Measurements from ENCODE around the gene STK17B. TPM values are rescaled to one million over a fixed set of nuclear protein-coding genes. Genes with fewer than 3 reads are reported as not detected.
A peak's percentile ranks its signal among the peaks of the same experiment; 100 is the strongest.

The STK17B gene
- total and polyA plus RNA-seq, 3 experiments from 2014 or later, result 54.6 to 130 (median 121) TPM

DNA sequence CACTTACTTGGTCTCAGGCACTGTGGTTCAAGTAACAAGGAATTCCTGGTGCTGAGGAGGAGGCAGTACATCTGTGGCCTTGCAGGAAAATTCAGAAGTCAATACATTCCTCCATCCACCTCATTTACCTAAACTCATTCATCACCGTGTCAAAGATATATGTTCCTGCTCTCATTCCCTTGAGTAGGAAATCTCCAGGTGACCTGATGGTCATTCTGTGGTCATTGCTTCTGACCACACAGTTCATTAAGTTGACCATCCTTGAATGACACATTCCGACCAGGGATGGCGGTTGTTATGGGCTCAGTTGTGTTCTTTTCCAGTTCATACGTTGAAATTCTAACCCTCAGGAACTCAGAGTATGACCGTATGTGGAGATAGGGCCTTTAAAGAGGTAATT is 2.1 kb upstream of the STK17B start:
- H3K27ac Mint-ChIP-seq, result peak overlapping the region; percentile 60 to 99 (median 91)
- Histone ChIP-seq H3K4me1 (ENCODE audit: insufficient read depth, low read length) (peaks cover 64% of the 10 kb centered on the region), H3K9me3 (ENCODE audit: low read length) (no peaks in the 10 kb centered on the region), H3K27me3 (ENCODE audit: insufficient read depth, low read length, poor library complexity, severe bottlenecking) (no peaks in the 10 kb centered on the region), H3K27ac (ENCODE audit: low read depth, low read length) (no peak overlapping the region), H3K36me3 (ENCODE audit: insufficient read depth, low read length) (peaks cover 6% of the 10 kb centered on the region), H3K4me3 (ENCODE audit: low read length) (peak overlapping the region; percentile 86)
- H3K4me1 Mint-ChIP-seq, result peaks cover 59 to 66% (median 65%) of the 10 kb centered on the region in 3 donors
- H3K27me3 Mint-ChIP-seq, result peaks cover 0 to 2% of the 10 kb centered on the region in 2 donors
- peak overlapping the region in 4 of 7 donors; percentile 20 to 98 (median 68) for H3K4me3 Mint-ChIP-seq
- H3K36me3 Mint-ChIP-seq, result peaks cover 8 to 23% (median 9%) of the 10 kb centered on the region in 3 donors
- H3K9me3 Mint-ChIP-seq, result no peaks in the 10 kb centered on the region
- ChIA-PET POLR2A (interaction anchor here (1.0 kb wide), 1 partner anchor 10 kb away, joined by 4 read pairs; no protein-coding TSS in a partner anchor), CTCF (interaction anchor here (1.2 to 3.8 kb wide), 3 partner anchors 9 to 103 kb away, joined by 3 to 24 read pairs (median 4); no protein-coding TSS in a partner anchor)
- no peak for DNase-seq

DNA sequence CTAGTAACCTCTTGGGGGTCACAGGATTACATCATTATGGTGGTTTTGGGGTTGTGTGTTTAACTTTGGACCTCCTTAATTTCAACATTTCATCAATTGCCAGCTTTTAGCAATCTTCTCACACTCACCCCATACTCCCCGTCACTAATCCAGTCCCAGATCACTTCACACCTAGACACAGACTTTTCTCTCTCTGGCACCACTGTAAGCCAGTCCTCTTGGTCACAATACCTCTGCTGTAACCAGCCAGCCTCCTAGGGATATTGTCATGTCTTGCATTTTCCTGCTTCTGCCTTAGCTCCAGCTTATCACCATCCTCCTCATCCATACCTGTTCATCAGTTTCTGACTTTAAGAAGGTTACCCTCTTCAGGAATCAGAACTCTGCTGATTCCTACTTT is 1.6 kb upstream of the STK17B start:
- no peaks in the 10 kb centered on the region for H3K9me3 ChIP-seq (ENCODE audit: low read length)
- peaks cover 6% of the 10 kb centered on the region for H3K36me3 ChIP-seq (ENCODE audit: insufficient read depth, low read length)
- Mint-ChIP-seq H3K36me3 (peaks cover 8 to 27% (median 9%) of the 10 kb centered on the region in 3 donors), H3K27me3 (peaks cover 0 to 2% of the 10 kb centered on the region in 2 donors), H3K9me3 (no peaks in the 10 kb centered on the region), H3K4me1 (peaks cover 53 to 60% (median 59%) of the 10 kb centered on the region in 3 donors), H3K27ac (peak overlapping the region; percentile 60 to 99 (median 91)), H3K4me3 (peak overlapping the region; percentile 45 to 98 (median 87))
- peaks cover 59% of the 10 kb centered on the region for H3K4me1 ChIP-seq (ENCODE audit: insufficient read depth, low read length)
- no peaks in the 10 kb centered on the region for H3K27me3 ChIP-seq (ENCODE audit: insufficient read depth, low read length, poor library complexity, severe bottlenecking)
- no peak overlapping the region for H3K27ac ChIP-seq (ENCODE audit: low read depth, low read length)
- peak overlapping the region; percentile 86 for H3K4me3 ChIP-seq (ENCODE audit: low read length)
- ChIA-PET POLR2A (interaction anchor here (4.1 kb wide), 1 partner anchor 14 kb away, joined by 48 read pairs; no protein-coding TSS in a partner anchor), CTCF (interaction anchor here (1.2 to 3.8 kb wide), 3 partner anchors 10 to 103 kb away, joined by 3 to 24 read pairs (median 4); no protein-coding TSS in a partner anchor)
- DNase-seq, result peak in 1 of 5 donors; percentile 21

DNA sequence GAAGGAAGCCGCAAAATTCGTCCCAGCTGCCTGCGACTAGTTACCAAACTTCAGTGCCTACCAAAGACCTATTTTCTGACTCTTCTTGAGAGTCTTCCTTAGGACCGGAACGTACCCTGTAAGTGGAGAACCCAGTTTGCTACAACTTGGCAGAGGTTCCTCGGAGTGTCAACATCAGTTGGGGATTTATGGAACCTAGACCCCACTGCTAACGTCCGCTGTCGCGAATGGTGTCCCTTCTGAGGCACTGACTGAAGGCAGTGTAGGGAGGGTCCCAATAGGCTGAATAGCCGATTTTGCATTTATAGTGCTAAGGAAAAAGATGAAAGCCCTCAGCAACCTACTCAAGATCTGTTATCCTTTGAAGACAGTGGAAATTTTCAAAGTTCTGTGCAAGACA is 568 bp upstream of the STK17B start:
- Histone ChIP-seq H3K27me3 (ENCODE audit: insufficient read depth, low read length, poor library complexity, severe bottlenecking) (no peaks in the 10 kb centered on the region), H3K27ac (ENCODE audit: low read depth, low read length) (peak overlapping the region; percentile 71), H3K9me3 (ENCODE audit: low read length) (no peaks in the 10 kb centered on the region), H3K36me3 (ENCODE audit: insufficient read depth, low read length) (peaks cover 6% of the 10 kb centered on the region), H3K4me3 (ENCODE audit: low read length) (peak overlapping the region; percentile 86), H3K4me1 (ENCODE audit: insufficient read depth, low read length) (peaks cover 49% of the 10 kb centered on the region)
- H3K4me1 Mint-ChIP-seq, result peaks cover 47 to 58% (median 53%) of the 10 kb centered on the region in 3 donors
- ChIA-PET CTCF (interaction anchor here (1.1 to 3.8 kb wide), 8 partner anchors 9 to 105 kb away, joined by 3 to 24 read pairs (median 9); no protein-coding TSS in a partner anchor), POLR2A (interaction anchor here (0.7 to 4.1 kb wide), 11 partner anchors 10 to 104 kb away, joined by 3 to 48 read pairs (median 6); no protein-coding TSS in a partner anchor)
- H3K36me3 Mint-ChIP-seq, result peaks cover 8 to 36% (median 9%) of the 10 kb centered on the region in 3 donors
- DNase-seq, result no peak
- peak overlapping the region; percentile 68 to 99 (median 91) for H3K27ac Mint-ChIP-seq
- no peaks in the 10 kb centered on the region for H3K9me3 Mint-ChIP-seq
- peak overlapping the region; percentile 49 to 98 (median 87) for H3K4me3 Mint-ChIP-seq
- peaks cover 0 to 2% of the 10 kb centered on the region in 2 donors for H3K27me3 Mint-ChIP-seq

DNA sequence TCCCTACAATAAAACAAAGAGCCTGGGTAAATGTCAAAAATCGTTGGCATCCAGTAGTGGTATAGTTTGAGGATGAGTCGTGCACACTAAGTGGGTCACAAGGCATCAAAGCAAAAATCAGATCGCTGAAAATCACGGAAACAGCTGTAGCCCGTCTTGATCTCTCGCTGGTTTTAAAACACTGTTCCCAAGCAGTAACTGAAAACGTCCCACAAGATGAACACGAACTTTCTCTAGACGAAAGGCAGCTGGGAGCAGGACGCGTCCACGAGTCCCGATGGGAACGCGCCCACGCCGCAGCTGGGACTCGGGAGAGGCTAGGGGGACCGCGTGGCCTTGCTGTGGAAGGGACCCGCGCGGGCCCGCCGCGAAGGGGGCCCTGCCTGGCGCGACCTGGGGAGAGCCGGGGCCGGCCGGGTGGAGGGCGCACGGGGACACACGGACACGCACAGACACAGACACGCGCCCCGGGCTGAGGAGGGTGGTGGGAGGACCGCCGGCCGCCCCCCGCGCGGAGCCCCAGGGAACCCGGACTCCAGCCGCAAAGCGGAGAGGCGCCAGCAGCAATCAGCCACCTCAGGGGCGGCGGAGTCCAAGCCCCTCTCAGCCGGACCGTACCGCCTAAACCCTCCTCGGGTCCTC is 651 bp downstream of the STK17B start:
- no peaks in the 10 kb centered on the region for H3K9me3 Mint-ChIP-seq
- POLR2A ChIA-PET, result interaction anchor here (0.6 to 4.1 kb wide), 22 partner anchors 8 to 1136 kb away, joined by 3 to 48 read pairs (median 4); no protein-coding TSS in a partner anchor
- peaks cover 0 to 2% of the 10 kb centered on the region in 2 donors for H3K27me3 Mint-ChIP-seq
- DNase-seq, result peak; percentile 21 to 78 (median 60)
- peak overlapping the region; percentile 95 to 99 (median 97) for H3K4me3 Mint-ChIP-seq
- Histone ChIP-seq H3K9me3 (ENCODE audit: low read length) (no peaks in the 10 kb centered on the region), H3K36me3 (ENCODE audit: insufficient read depth, low read length) (peaks cover 6% of the 10 kb centered on the region), H3K27me3 (ENCODE audit: insufficient read depth, low read length, poor library complexity, severe bottlenecking) (no peaks in the 10 kb centered on the region), H3K4me3 (ENCODE audit: low read length) (peak overlapping the region; percentile 88), H3K4me1 (ENCODE audit: insufficient read depth, low read length) (peaks cover 43% of the 10 kb centered on the region), H3K27ac (ENCODE audit: low read depth, low read length) (peak overlapping the region; percentile 98)
- H3K36me3 Mint-ChIP-seq, result peaks cover 9 to 45% (median 10%) of the 10 kb centered on the region in 3 donors
- CTCF ChIA-PET, result interaction anchor here (0.6 to 3.8 kb wide), 17 partner anchors 10 to 106 kb away, joined by 3 to 24 read pairs (median 4); no protein-coding TSS in a partner anchor
- peak overlapping the region; percentile 97 to 100 (median 98) for H3K27ac Mint-ChIP-seq
- H3K4me1 Mint-ChIP-seq, result peaks cover 44 to 56% (median 51%) of the 10 kb centered on the region in 3 donors

DNA sequence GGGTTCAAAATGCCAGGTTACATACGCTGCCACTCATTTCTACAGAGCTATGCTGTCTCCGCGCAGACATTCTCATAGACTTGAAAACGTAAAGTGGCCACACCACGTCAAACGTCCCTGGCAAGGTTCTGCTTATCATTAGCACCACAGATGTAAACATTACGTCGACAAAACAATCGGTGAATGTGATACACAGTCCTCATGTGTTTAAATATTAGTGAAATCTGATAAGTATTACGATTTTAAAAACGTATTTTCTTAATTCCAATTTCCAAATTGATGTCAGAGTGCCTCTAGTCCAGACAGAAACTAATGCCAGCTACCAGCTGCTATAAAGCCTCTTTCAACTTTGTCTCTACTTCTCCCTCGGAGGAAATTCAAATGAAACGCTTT is 1.2 kb downstream of the STK17B start:
- Histone ChIP-seq H3K4me1 (ENCODE audit: insufficient read depth, low read length) (peaks cover 43% of the 10 kb centered on the region), H3K36me3 (ENCODE audit: insufficient read depth, low read length) (peaks cover 6% of the 10 kb centered on the region), H3K4me3 (ENCODE audit: low read length) (peak overlapping the region; percentile 88), H3K27ac (ENCODE audit: low read depth, low read length) (peak overlapping the region; percentile 98), H3K27me3 (ENCODE audit: insufficient read depth, low read length, poor library complexity, severe bottlenecking) (no peaks in the 10 kb centered on the region), H3K9me3 (ENCODE audit: low read length) (no peaks in the 10 kb centered on the region)
- peak; percentile 26 to 81 (median 70) for DNase-seq
- Mint-ChIP-seq H3K9me3 (no peaks in the 10 kb centered on the region), H3K27ac (peak overlapping the region; percentile 97 to 100 (median 98)), H3K36me3 (peaks cover 9 to 49% (median 12%) of the 10 kb centered on the region in 3 donors), H3K4me1 (peaks cover 46 to 57% (median 53%) of the 10 kb centered on the region in 3 donors), H3K27me3 (peaks cover 0 to 2% of the 10 kb centered on the region in 2 donors), H3K4me3 (peak overlapping the region; percentile 95 to 99 (median 97))
- POLR2A ChIA-PET, result interaction anchor here (0.8 to 4.1 kb wide), 11 partner anchors 11 to 106 kb away, joined by 3 to 48 read pairs (median 5); no protein-coding TSS in a partner anchor
- CTCF ChIA-PET, result interaction anchor here (1.0 to 3.8 kb wide), 13 partner anchors 12 to 106 kb away, joined by 3 to 24 read pairs (median 5); no protein-coding TSS in a partner anchor

DNA sequence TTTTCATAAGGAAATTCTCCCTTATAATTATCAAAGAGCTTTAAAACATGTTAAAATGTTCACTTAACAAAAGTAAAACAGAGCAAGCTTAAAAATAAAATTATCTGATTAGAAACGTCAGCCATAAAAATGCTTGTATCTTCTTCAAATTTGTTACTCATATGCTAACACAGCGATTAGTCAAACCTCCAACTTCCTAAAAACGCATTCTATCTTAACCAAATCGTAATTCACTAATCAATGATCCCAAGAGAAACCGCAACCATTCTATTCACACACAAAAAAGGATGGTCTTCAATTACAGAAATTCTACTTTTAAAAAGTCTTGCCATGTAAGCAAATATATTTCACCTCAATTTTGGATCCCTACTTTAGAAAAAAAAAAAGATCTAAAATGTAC is 1.9 kb downstream of the STK17B start:
- Histone ChIP-seq H3K27ac (ENCODE audit: low read depth, low read length) (peak overlapping the region; percentile 98), H3K4me1 (ENCODE audit: insufficient read depth, low read length) (peaks cover 44% of the 10 kb centered on the region), H3K36me3 (ENCODE audit: insufficient read depth, low read length) (peaks cover 8% of the 10 kb centered on the region), H3K4me3 (ENCODE audit: low read length) (peak overlapping the region; percentile 88), H3K27me3 (ENCODE audit: insufficient read depth, low read length, poor library complexity, severe bottlenecking) (no peaks in the 10 kb centered on the region), H3K9me3 (ENCODE audit: low read length) (no peaks in the 10 kb centered on the region)
- ChIA-PET POLR2A (interaction anchor here (0.7 to 4.1 kb wide), 11 partner anchors 10 to 107 kb away, joined by 3 to 48 read pairs (median 8); no protein-coding TSS in a partner anchor), CTCF (interaction anchor here (0.7 to 3.8 kb wide), 8 partner anchors 9 to 107 kb away, joined by 3 to 24 read pairs (median 4); no protein-coding TSS in a partner anchor)
- Mint-ChIP-seq H3K4me1 (peaks cover 48 to 57% (median 53%) of the 10 kb centered on the region in 3 donors), H3K36me3 (peaks cover 9 to 54% (median 13%) of the 10 kb centered on the region in 3 donors), H3K27ac (peak overlapping the region; percentile 85 to 100 (median 98)), H3K27me3 (peaks cover 0 to 2% of the 10 kb centered on the region in 2 donors), H3K4me3 (peak overlapping the region; percentile 95 to 99 (median 97)), H3K9me3 (no peaks in the 10 kb centered on the region)
- no peak for DNase-seq

DNA sequence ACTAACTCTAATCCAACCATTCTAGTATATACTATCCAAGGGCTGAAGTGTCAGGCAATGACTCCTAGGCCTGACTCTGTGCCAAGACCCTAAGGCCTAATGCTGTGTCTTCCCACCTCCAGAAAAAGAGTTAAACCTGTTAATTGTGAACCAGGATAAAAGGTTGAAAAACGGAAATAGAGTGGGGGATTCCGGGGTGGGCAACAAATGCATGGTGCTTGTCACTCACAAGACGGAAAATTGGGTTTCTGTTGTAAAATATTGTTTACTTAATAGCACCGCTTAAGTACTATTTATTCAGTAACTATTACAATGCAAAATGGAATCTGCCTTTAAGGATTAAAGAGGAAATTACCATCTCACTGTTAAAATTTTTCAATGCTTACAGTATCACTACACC is 3.2 kb downstream of the STK17B start:
- peak overlapping the region; percentile 86 to 100 (median 96) for H3K27ac Mint-ChIP-seq
- H3K27me3 ChIP-seq (ENCODE audit: insufficient read depth, low read length, poor library complexity, severe bottlenecking), result no peaks in the 10 kb centered on the region
- H3K27ac ChIP-seq (ENCODE audit: low read depth, low read length), result peak overlapping the region; percentile 98
- no peaks in the 10 kb centered on the region for H3K9me3 Mint-ChIP-seq
- H3K4me3 ChIP-seq (ENCODE audit: low read length), result peak overlapping the region; percentile 88
- ChIA-PET POLR2A (interaction anchor here (0.5 to 2.2 kb wide), 3 partner anchors 8 to 104 kb away, joined by 3 to 14 read pairs (median 4); no protein-coding TSS in a partner anchor), CTCF (interaction anchor here (2.1 to 6.2 kb wide), 3 partner anchors 9 to 100 kb away, joined by 8 to 56 read pairs (median 15); partner anchors contain the start of gene DNAH7)
- H3K27me3 Mint-ChIP-seq, result peaks cover 0 to 2% of the 10 kb centered on the region in 2 donors
- H3K9me3 ChIP-seq (ENCODE audit: low read length), result no peaks in the 10 kb centered on the region
- peaks cover 41% of the 10 kb centered on the region for H3K4me1 ChIP-seq (ENCODE audit: insufficient read depth, low read length)
- peaks cover 41 to 53% (median 53%) of the 10 kb centered on the region in 3 donors for H3K4me1 Mint-ChIP-seq
- DNase-seq, result peak in 1 of 5 donors; percentile 17
- peaks cover 12% of the 10 kb centered on the region for H3K36me3 ChIP-seq (ENCODE audit: insufficient read depth, low read length)
- H3K4me3 Mint-ChIP-seq, result peak overlapping the region; percentile 95 to 99 (median 97)
- H3K36me3 Mint-ChIP-seq, result peaks cover 9 to 59% (median 16%) of the 10 kb centered on the region in 3 donors

Measured in CD8-positive, alpha-beta memory T cell (primary cell).